NCI-H1105 (cell line): ENCODE results near the gene LRRC74B.

ENCODE experiments used
- DNase-seq: peaks from one replicate; lab custom pipeline; 2025; lab: John Stamatoyannopoulos, UW

The LRRC74B gene

DNA sequence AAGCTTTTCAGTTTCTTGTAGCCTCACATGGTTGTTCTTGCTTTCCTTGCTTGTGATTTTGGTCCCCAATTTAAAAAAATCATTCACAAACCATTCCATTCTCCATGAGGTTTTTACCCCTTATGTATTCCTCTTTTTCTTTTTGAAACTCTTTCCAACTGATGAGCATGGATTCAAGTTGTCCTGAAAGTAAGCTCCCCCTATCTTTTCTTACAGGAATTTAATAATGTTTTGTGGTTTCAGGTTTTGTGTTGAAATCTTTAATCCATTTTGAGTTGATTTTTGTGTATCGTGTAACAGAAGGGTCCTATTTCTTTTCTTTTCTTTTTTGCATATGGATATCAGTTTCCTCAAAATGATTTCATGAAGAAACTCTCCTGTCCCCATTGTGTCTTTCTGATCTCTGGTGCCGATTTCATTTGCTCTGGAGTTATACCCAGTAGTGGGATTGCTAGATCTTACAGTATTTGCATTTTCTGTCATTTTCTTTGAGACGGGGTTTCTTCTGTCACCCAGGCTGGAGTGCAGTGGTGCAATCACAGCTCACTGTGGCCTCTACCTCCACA lies 58.5 kb downstream of the LRRC74B start:
- no peak for DNase-seq

DNA sequence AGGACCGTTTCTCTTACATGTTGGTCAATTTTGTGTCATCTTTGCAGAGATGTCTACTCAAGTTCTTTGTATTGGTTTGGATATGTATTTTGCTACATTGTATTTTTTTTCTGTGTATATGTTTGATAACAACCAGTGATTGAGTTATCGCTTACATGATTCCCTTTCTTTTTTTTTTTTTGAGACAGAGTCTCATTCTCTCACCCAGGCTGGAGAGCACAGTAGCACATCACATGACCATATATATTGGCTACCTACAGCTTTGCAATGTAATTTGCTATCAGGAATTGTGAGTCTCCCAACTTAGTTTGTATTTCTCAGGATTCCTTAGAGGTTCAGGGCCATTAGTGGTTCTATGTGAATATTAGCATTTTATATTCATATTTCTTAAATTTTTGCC lies 59.5 kb downstream of the LRRC74B start:
- no peak for DNase-seq

DNA sequence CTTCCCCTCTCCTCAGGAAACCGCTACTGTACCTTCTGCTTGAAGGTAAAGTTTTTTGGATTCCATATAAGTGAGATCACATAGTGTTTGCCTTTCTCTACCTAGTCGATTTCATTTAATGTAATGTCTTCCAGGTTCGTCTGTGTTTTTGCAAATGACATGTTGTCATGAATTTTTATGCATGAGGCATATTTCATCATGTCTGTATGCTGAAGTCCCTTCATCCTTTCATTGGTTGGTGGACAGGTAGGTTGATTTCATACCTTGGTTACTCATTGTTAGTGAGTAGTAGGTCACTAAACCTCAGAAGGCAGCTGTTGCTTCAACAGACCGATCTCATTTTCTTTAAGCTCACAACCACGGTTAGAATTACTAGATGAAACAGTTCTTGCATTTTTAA lies 60.3 kb downstream of the LRRC74B start:
- no peak for DNase-seq

DNA sequence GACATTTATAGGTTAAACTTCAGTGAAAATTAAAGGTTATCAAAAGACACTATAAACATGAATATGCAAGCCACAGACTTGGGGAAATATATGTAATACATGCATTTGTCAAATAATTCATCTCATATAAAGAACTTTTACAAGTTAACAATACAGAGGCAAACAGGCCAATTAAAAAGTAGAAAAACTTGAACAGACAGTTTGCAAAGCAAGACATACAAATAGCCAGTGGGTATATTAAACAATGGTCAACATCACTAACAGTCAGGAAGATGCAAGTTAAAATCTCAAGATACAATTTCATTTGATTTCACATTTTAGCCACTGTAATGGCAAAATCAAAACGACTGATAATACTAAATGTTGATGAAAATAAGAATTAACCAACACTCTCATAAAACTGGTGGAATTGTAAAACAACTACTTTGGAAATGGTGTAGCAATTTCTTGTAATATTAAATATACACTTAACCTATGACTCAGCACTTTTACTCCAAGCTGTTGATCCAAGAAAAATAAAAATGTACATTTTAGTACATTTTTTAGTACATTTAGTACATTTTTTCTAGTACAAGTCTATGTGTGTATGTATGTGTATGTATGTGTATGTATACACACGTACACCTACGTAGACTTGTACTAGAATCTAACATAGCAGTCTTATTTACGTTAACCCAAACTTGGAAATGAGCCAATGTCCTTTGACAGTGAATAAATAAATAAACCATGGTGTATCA lies 62.8 kb downstream of the LRRC74B start:
- DNase-seq, result no peak
